Measurements from ENCODE around the gene ABCF3.

DNA sequence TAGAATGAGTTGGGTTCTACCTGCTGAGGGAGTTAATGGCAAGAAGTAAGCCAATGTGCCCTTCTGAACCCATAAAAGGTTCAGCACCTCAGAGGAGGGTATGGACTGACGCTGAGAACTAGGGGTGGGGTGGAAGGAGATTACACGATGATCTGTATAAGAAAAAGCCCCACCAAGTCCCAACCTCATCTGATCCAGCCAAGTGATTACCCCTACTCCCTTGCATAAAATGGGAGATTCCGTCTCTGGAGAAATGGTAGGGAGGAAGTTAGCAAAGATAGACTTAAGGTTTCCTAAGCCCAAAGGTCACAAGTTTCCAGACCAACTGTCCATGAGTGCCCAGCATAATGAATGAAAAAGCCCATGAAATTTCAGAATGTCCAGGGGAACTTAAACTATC lies 37.9 kb upstream of the ABCF3 start:
- TF ChIP-seq POLR2A (IDR thresholded peaks at IDR 0.05; ENCODE audit: low read length) (no peak), GATA1 (IDR thresholded peaks at IDR 0.05; ENCODE audit: low read depth, low read length) (no peak)
